Uterus (tissue), 4 donors: ENCODE measurements around the gene MXD3. TPM values are rescaled to one million over a fixed set of nuclear protein-coding genes. Genes with fewer than 3 reads are reported as not detected.

Experiments
- DNase-seq, 2 donors: peaks; one replicate each; pipeline ENCODE4 v3.0.0-alpha.2; 2019 to 2020
- H3K27ac ChIP-seq, 2 donors: fragments of 200-600 bp; sonication (generic); 1 replicate in 1 of 2; 2 replicates in 1 of 2; pipeline ENCODE4 v1.5.1; 2016 to 2018
- H3K27me3 ChIP-seq, 2 donors: fragments of 200-600 bp; sonication (generic); one replicate each; pipeline ENCODE4 v1.5.1; 2018 to 2019; ENCODE audit warnings: control low read depth in 1 of 2
- H3K36me3 ChIP-seq, 2 donors: fragments of 200-600 bp; sonication (generic); one replicate each; pipeline ENCODE4 v1.5.1; 2019; ENCODE audit warnings: control low read depth in 1 of 2
- H3K4me1 ChIP-seq, 2 donors: fragments of 200-600 bp; sonication (generic); one replicate each; pipeline ENCODE4 v1.5.1; 2018 to 2019; ENCODE audit warnings: control low read depth in 1 of 2
- H3K4me3 ChIP-seq, 2 donors: fragments of 200-600 bp; sonication (generic); 1 replicate in 1 of 2; 2 replicates in 1 of 2; pipeline ENCODE4 v1.5.1; 2018 to 2019; ENCODE audit warnings: mild to moderate bottlenecking in 1 of 2
- H3K9me3 ChIP-seq, 2 donors: fragments of 200-600 bp; sonication (generic); one replicate each; pipeline ENCODE4 v1.5.1; 2019; ENCODE audit warnings: control low read depth in 1 of 2
- POLR2A ChIP-seq, 2 donors: fragments of 450-650 bp; IDR thresholded peaks; one replicate each; pipeline ENCODE4 v1.6.1; 2016; ENCODE audit warnings: antibody characterized with exemption in 2 of 2, mild to moderate bottlenecking in 1 of 2, moderate library complexity in 1 of 2
- intact Hi-C: fragments of 100-400 bp; cut with DNase I; formaldehyde crosslinking; loops from one replicate; pipeline ENCODE4 v1.15.1; 2023; ENCODE audit warnings: low total_unique reads
- total RNA-seq, 4 donors: library from RNA; depleted of rRNA in 3 of 4; stranded (reverse); fragments of >200 nt in 3 of 4; gene quantifications; one replicate each; pipeline versions ENCODE4 v1.1.0 to v1.2.4, GENCODE V29; 2014 to 2023
- TF ChIP-seq, protein P1 (sequence below), 4 experiments: fragments of 200-600 bp in 2 of 4; fragments of 450-650 bp in 2 of 4; sonication (generic) in 2 of 4; IDR thresholded peaks; one replicate each; pipeline ENCODE4 v1.5.1; 2016 to 2019; ENCODE audit warnings: antibody characterized with exemption in 4 of 4, mild to moderate bottlenecking in 2 of 4, moderate library complexity in 1 of 4
- donor health status: DM: yes; HTN: yes; CAD: no.

The MXD3 gene
- total RNA-seq, 4 donors from 2014 or later, result 0.51 to 29.0 (median 6.8) TPM

DNA sequence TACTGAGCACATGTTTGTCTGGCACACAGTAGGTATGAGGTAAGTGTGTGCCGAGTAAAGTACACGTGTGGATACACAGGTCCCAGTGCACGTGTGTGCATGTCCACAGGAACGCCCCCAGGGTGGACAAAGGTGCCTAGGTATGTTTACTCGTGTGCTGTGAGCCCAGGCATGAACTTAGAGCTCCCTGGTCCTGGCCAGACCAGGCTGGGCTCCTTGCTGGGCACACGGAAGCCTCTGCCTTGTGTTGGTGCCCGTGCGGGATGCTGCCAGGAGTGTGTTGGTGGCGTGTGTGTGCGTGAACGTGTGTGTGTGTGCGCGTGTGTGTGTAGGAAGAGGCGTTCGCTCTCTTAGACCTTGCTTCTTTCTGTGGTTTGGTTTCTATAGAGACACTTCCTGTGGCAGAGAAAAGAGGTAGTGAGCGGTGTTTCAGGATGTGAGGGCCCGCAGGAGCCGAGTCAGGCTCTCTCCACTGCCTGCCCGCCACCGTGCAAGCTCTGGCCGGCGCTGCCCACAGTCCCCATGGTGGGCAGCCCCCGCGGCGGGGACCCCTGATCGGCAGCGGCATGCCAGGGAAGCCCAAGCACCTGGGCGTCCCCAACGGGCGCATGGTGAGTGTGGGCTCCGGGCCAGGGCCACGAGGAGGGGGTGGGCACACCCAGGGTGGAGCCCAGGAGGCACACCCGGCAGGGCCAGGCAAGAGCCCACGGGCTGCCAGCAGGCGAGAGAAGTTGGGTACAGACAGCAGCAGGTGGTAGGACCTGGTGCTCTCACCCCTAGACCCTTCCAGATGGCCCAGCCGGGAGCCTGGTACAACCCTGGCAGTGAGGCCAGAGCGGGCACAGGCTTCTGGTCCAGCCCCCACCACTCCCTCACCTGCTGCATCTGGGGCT is 46.0 kb upstream of the MXD3 start, which contains the start of gene RGS14:
Gene RGS14 (plus strand): TSS at position 466 of the 893 bp plus-strand sequence. CDS start 101 bp downstream, at position 567.
- peak within 1 kb of the TSS in 1 of 2 donors; percentile 9 for H3K4me3 ChIP-seq
- H3K27me3 ChIP-seq, result no peaks in the 10 kb centered on the region
- TF ChIP-seq, protein P1, sequence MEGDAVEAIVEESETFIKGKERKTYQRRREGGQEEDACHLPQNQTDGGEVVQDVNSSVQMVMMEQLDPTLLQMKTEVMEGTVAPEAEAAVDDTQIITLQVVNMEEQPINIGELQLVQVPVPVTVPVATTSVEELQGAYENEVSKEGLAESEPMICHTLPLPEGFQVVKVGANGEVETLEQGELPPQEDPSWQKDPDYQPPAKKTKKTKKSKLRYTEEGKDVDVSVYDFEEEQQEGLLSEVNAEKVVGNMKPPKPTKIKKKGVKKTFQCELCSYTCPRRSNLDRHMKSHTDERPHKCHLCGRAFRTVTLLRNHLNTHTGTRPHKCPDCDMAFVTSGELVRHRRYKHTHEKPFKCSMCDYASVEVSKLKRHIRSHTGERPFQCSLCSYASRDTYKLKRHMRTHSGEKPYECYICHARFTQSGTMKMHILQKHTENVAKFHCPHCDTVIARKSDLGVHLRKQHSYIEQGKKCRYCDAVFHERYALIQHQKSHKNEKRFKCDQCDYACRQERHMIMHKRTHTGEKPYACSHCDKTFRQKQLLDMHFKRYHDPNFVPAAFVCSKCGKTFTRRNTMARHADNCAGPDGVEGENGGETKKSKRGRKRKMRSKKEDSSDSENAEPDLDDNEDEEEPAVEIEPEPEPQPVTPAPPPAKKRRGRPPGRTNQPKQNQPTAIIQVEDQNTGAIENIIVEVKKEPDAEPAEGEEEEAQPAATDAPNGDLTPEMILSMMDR (IDR thresholded peaks at IDR 0.05), result no peak
- no peak for TF ChIP-seq POLR2A (IDR thresholded peaks at IDR 0.05)
- no peak within 1 kb of the TSS for H3K27ac ChIP-seq
- no peak for DNase-seq
- no peaks in the 10 kb centered on the region for H3K36me3 ChIP-seq
- intact Hi-C loops, result no loop called here
- no peaks in the 10 kb centered on the region for H3K4me1 ChIP-seq
- no peaks in the 10 kb centered on the region for H3K9me3 ChIP-seq

DNA sequence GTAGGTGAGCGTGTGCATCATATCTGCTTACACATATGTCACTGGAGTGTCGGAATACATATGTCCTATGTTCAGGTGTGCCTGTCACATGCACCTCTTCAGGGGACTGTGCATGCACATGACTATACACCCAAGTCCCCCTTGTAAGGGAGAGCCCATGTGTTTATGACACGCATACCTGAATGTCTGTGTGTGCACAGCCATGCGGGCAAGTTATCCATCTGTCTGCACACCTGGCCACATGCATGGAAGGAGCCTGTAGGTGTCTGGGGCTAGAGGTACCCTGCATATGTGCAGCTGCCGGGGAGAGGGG is 45.4 kb upstream of the MXD3 start:
- H3K36me3 ChIP-seq, result no peaks in the 10 kb centered on the region
- no peaks in the 10 kb centered on the region for H3K9me3 ChIP-seq
- no peak overlapping the region for H3K27ac ChIP-seq
- no peak for DNase-seq
- intact Hi-C loops, result no loop called here
- H3K27me3 ChIP-seq, result no peaks in the 10 kb centered on the region
- H3K4me3 ChIP-seq, result no peak overlapping the region
- no peak for TF ChIP-seq POLR2A (IDR thresholded peaks at IDR 0.05)
- H3K4me1 ChIP-seq, result peaks cover 0 to 3% of the 10 kb centered on the region in 2 donors

DNA sequence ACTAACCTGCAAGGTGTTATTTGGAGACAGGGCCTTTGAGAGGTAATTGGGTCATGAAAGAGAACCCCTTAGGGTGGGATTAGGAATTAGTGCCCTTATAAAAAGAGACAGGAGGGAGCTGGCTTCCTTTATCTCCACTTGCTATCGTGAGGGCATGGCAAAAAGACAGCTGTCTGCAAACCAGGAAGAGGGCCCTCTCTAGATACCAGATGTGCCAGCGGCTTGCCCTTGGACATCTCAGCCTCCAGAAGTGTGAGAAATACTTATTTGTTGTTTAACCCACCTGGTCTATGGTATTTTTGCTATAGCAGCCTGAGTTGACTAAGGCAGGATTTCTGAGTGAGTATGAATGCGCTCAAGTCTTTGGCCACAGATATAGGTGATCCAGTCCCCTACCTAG is 45.0 kb upstream of the MXD3 start:
- intact Hi-C loops, result no loop called here
- Histone ChIP-seq H3K4me3 (no peak overlapping the region), H3K27ac (no peak overlapping the region), H3K9me3 (no peaks in the 10 kb centered on the region), H3K27me3 (no peaks in the 10 kb centered on the region), H3K36me3 (no peaks in the 10 kb centered on the region), H3K4me1 (peaks cover 0 to 6% of the 10 kb centered on the region in 2 donors)
- no peak for TF ChIP-seq POLR2A (IDR thresholded peaks at IDR 0.05)
- TF ChIP-seq, protein P1 (IDR thresholded peaks at IDR 0.05), result no peak
- DNase-seq, result no peak

DNA sequence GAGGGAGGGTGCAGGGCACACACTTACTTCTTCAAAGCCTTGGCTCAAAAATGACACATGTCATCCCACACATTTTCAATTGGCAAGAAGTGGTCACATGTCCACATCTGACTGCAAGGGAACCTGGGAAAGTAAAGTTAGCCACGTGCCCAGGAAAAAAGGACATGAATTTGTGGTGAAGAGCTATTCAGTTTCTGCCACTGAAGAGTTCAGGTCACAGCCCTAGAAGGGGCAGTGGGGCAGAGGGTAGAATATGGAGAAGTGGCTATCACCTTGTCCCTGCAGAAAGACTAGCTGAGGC is 44.1 kb upstream of the MXD3 start:
- H3K4me1 ChIP-seq, result peaks cover 0 to 6% of the 10 kb centered on the region in 2 donors

DNA sequence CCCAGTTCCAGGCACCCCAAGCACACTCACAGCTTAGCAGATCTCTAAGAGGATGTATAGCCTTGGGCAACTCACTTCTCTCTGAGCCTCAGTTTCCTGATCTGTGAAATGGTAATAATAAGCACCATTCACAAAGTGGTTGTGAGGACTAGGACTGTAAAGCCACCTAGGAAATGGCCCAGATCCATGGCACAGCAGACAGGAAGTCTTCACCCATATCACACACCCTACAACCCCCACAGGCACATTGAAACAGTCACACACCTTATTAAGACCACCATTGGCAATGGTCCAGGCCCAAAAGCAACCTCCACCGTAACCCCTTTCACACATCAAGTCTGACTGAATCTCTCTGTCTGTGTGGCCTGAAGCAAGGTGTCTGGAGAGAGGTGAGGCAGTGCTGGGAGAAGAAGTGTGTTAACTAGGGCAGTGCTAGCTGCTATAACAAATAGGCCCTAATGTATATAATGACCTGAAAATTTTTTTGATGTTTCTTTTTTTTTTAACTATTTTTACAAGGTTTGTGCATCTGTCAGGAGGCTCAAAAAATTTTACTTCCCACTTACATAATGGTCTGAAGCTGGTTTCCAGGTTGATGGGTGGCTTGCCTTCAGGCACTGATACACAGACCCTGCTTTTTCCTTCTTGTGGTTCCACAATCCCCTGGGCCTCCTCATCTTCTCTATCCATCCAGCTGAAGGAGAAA is 43.6 kb upstream of the MXD3 start:
- Histone ChIP-seq H3K36me3 (no peaks in the 10 kb centered on the region), H3K27ac (no peak overlapping the region), H3K9me3 (no peaks in the 10 kb centered on the region), H3K27me3 (no peaks in the 10 kb centered on the region), H3K4me3 (no peak overlapping the region), H3K4me1 (peaks cover 5 to 6% of the 10 kb centered on the region in 2 donors)
- TF ChIP-seq, protein P1 (IDR thresholded peaks at IDR 0.05), result no peak
- TF ChIP-seq POLR2A (IDR thresholded peaks at IDR 0.05), result no peak
- no peak for DNase-seq
- intact Hi-C loops, result no loop called here

More for the DNA sequence above, 44.1 kb upstream of the MXD3 start:
- H3K9me3 ChIP-seq, result no peaks in the 10 kb centered on the region
- no peaks in the 10 kb centered on the region for H3K36me3 ChIP-seq
- no peak overlapping the region for H3K27ac ChIP-seq
- intact Hi-C loops, result no loop called here
- no peak for DNase-seq
- TF ChIP-seq POLR2A (IDR thresholded peaks at IDR 0.05), result no peak
- TF ChIP-seq, protein P1 (IDR thresholded peaks at IDR 0.05), result no peak
- no peak overlapping the region for H3K4me3 ChIP-seq
- no peaks in the 10 kb centered on the region for H3K27me3 ChIP-seq
